Stimulated activated CD4-positive, alpha-beta T cell treated with anti-CD3 and anti-CD28 coated beads, Interleukin-15, amount 100 ng/mL, for 48 hours (primary cell): Measurements from ENCODE around the gene SH3RF2.
"Not testable (repeated sequence)": the region's sequence is repeated elsewhere in the genome, so short reads cannot be mapped to it uniquely, and the experiment has no call there.

Experiments used
- DNase-seq, 2 donors: peaks; one replicate each; pipeline ENCODE4 v3.0.0-alpha.2; 2020; ENCODE audit warnings: low read depth in 2 of 2

Gene SH3RF2

GRCh38 chr5:145978708-145979107 lies 42.3 kb downstream of the SH3RF2 start:
- no peak for DNase-seq

- DNase-seq: no peak
Observed at GRCh38 chr5:145979270-145980223, 43.2 kb downstream of the SH3RF2 start.

GRCh38 chr5:145980259-145980658 lies 43.9 kb downstream of the SH3RF2 start:
- no peak for DNase-seq

GRCh38 chr5:145980718-145981117 lies 44.3 kb downstream of the SH3RF2 start:
- DNase-seq: no peak

GRCh38 chr5:145981589-145982571 lies 45.5 kb downstream of the SH3RF2 start:
- DNase-seq: no peak

GRCh38 chr5:145982572-145983318 lies 46.4 kb downstream of the SH3RF2 start:
- DNase-seq: no peak

- DNase-seq: no peak
Observed at GRCh38 chr5:145983446-145983845, 47.1 kb downstream of the SH3RF2 start.

- DNase-seq: no peak
Observed at GRCh38 chr5:145984072-145984471, 47.7 kb downstream of the SH3RF2 start.

- no peak for DNase-seq
Observed at GRCh38 chr5:145987856-145988255, 51.5 kb downstream of the SH3RF2 start.

- no peak for DNase-seq
Observed at GRCh38 chr5:145988993-145989392, 52.6 kb downstream of the SH3RF2 start.

- no peak for DNase-seq
Observed at GRCh38 chr5:145989428-145989827, 53.0 kb downstream of the SH3RF2 start.

GRCh38 chr5:145990170-145990569 lies 53.8 kb downstream of the SH3RF2 start:
- DNase-seq: no peak

- no peak for DNase-seq
Observed at GRCh38 chr5:145991044-145991575, 54.7 kb downstream of the SH3RF2 start.

GRCh38 chr5:145993538-145993937 lies 57.2 kb downstream of the SH3RF2 start:
- not testable (repeated sequence) for DNase-seq

GRCh38 chr5:145996135-145996534 lies 59.8 kb downstream of the SH3RF2 start:
- DNase-seq: no peak

GRCh38 chr5:145999208-145999607 lies 62.8 kb downstream of the SH3RF2 start:
- DNase-seq: no peak

GRCh38 chr5:146000072-146000471 lies 63.7 kb downstream of the SH3RF2 start:
- DNase-seq: no peak

- no peak for DNase-seq
Observed at GRCh38 chr5:146001544-146002190, 65.3 kb downstream of the SH3RF2 start.

GRCh38 chr5:146002491-146002890 lies 66.1 kb downstream of the SH3RF2 start:
- DNase-seq: no peak

GRCh38 chr5:146003852-146004251 lies 67.5 kb downstream of the SH3RF2 start:
- DNase-seq: no peak

- DNase-seq: no peak
Observed at GRCh38 chr5:146005264-146005663, 68.9 kb downstream of the SH3RF2 start.
